ENCODE data around the gene NDEL1.

NDEL1 gene

DNA sequence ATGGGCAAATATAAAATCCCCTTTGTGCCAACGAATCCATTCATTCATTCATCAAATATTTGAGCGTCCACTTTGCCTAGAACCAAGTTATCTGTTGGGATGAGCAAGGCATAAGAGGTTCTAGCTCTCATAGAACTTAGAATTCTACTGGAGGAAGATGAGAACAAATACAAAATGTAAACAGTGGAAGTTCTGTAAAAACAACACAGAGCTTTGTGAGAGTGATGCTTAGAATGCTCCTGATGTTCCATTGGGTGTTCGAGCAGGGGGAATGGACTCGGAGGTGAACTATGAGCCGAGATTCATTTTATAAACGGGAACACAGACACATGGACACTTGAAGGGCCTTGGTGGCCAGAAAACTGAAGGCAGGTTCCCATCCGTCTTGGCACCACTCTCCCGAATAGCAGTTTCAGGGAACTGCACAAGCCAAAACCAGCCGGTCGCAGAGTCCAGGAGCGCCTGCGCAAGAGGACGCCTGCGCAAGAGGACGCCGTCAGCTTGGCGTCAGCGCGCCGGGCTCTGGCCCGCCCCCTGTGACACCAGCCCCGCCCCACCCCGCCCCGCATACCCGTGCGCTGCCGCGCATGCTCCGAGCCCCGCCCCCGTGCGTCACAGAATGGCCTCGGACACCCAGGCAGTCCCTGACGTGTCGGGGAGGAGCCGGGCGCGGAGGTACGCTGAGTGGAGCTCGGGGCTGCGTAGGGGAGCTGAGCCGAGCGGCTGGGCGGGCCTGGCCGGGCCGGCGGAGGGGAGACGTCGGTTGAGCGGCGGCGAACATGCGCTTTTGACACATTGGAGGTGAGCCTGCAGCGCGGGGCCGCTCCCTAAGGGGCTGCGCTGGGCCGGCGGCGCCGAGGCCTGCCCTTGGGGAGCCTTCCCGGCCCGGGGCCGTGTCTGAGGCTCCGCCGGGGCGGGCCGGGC is at the start of gene NDEL1:
TSS of gene NDEL1 (plus strand) at position 640 of the 924 bp plus-strand sequence. CDS start 8,388 bp downstream, outside the sequence.
- peak; percentile 99 for ATAC-seq
- TF ChIP-seq ZNF565 (CRISPR knock-in tag; conservative IDR thresholded peaks at IDR 0.05; ENCODE audit: low read depth), result no peak
- no peak for TF ChIP-seq GLIS3 (CRISPR knock-in tag; IDR thresholded peaks at IDR 0.05)
- TF ChIP-seq SNAI2 (CRISPR knock-in tag; IDR thresholded peaks at IDR 0.05), result no peak
- TF ChIP-seq OSR1 (CRISPR knock-in tag; IDR thresholded peaks at IDR 0.05), result no peak
- TF ChIP-seq ISL1 (CRISPR knock-in tag; IDR thresholded peaks at IDR 0.05), result no peak
- TF ChIP-seq ZC3H10 (CRISPR knock-in tag; IDR thresholded peaks at IDR 0.05), result no peak
- TF ChIP-seq, protein P1, sequence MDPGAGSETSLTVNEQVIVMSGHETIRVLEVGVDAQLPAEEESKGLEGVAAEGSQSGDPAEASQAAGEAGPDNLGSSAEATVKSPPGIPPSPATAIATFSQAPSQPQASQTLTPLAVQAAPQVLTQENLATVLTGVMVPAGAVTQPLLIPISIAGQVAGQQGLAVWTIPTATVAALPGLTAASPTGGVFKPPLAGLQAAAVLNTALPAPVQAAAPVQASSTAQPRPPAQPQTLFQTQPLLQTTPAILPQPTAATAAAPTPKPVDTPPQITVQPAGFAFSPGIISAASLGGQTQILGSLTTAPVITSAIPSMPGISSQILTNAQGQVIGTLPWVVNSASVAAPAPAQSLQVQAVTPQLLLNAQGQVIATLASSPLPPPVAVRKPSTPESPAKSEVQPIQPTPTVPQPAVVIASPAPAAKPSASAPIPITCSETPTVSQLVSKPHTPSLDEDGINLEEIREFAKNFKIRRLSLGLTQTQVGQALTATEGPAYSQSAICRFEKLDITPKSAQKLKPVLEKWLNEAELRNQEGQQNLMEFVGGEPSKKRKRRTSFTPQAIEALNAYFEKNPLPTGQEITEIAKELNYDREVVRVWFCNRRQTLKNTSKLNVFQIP (CRISPR knock-in tag; IDR thresholded peaks at IDR 0.05; ENCODE audit: borderline replicate concordance, low read depth), result no peak
- no peak for TF ChIP-seq CSDC2 (CRISPR knock-in tag; IDR thresholded peaks at IDR 0.05)
- TF ChIP-seq, protein P2, sequence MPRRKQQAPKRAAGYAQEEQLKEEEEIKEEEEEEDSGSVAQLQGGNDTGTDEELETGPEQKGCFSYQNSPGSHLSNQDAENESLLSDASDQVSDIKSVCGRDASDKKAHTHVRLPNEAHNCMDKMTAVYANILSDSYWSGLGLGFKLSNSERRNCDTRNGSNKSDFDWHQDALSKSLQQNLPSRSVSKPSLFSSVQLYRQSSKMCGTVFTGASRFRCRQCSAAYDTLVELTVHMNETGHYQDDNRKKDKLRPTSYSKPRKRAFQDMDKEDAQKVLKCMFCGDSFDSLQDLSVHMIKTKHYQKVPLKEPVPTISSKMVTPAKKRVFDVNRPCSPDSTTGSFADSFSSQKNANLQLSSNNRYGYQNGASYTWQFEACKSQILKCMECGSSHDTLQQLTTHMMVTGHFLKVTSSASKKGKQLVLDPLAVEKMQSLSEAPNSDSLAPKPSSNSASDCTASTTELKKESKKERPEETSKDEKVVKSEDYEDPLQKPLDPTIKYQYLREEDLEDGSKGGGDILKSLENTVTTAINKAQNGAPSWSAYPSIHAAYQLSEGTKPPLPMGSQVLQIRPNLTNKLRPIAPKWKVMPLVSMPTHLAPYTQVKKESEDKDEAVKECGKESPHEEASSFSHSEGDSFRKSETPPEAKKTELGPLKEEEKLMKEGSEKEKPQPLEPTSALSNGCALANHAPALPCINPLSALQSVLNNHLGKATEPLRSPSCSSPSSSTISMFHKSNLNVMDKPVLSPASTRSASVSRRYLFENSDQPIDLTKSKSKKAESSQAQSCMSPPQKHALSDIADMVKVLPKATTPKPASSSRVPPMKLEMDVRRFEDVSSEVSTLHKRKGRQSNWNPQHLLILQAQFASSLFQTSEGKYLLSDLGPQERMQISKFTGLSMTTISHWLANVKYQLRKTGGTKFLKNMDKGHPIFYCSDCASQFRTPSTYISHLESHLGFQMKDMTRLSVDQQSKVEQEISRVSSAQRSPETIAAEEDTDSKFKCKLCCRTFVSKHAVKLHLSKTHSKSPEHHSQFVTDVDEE (CRISPR knock-in tag; IDR thresholded peaks at IDR 0.05), result no peak
- no peak for TF ChIP-seq PPARA (CRISPR knock-in tag; IDR thresholded peaks at IDR 0.05; ENCODE audit: borderline replicate concordance)
- TF ChIP-seq ARNTL (CRISPR knock-in tag; IDR thresholded peaks at IDR 0.05; ENCODE audit: borderline replicate concordance, low read depth), result no peak
- TF ChIP-seq ESRRG (CRISPR knock-in tag; IDR thresholded peaks at IDR 0.05), result no peak
- TF ChIP-seq CSRNP3 (CRISPR knock-in tag; IDR thresholded peaks at IDR 0.05), result no peak
- TF ChIP-seq ZFP30 (CRISPR knock-in tag; IDR thresholded peaks at IDR 0.05), result no peak
- TF ChIP-seq, protein P3, sequence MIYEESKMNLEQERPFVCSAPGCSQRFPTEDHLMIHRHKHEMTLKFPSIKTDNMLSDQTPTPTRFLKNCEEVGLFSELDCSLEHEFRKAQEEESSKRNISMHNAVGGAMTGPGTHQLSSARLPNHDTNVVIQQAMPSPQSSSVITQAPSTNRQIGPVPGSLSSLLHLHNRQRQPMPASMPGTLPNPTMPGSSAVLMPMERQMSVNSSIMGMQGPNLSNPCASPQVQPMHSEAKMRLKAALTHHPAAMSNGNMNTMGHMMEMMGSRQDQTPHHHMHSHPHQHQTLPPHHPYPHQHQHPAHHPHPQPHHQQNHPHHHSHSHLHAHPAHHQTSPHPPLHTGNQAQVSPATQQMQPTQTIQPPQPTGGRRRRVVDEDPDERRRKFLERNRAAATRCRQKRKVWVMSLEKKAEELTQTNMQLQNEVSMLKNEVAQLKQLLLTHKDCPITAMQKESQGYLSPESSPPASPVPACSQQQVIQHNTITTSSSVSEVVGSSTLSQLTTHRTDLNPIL (CRISPR knock-in tag; IDR thresholded peaks at IDR 0.05; ENCODE audit: low read depth), result no peak
- TF ChIP-seq, protein P4, sequence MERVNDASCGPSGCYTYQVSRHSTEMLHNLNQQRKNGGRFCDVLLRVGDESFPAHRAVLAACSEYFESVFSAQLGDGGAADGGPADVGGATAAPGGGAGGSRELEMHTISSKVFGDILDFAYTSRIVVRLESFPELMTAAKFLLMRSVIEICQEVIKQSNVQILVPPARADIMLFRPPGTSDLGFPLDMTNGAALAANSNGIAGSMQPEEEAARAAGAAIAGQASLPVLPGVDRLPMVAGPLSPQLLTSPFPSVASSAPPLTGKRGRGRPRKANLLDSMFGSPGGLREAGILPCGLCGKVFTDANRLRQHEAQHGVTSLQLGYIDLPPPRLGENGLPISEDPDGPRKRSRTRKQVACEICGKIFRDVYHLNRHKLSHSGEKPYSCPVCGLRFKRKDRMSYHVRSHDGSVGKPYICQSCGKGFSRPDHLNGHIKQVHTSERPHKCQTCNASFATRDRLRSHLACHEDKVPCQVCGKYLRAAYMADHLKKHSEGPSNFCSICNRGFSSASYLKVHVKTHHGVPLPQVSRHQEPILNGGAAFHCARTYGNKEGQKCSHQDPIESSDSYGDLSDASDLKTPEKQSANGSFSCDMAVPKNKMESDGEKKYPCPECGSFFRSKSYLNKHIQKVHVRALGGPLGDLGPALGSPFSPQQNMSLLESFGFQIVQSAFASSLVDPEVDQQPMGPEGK (CRISPR knock-in tag; IDR thresholded peaks at IDR 0.05; ENCODE audit: borderline replicate concordance), result no peak
- TF ChIP-seq ZNF8 (CRISPR knock-in tag; IDR thresholded peaks at IDR 0.05), result no peak

GRCh38 chr17:8386841-8387240 is 48.8 kb upstream of the NDEL1 start:
- ATAC-seq, result no peak
- TF ChIP-seq ZFP3 (CRISPR knock-in tag; IDR thresholded peaks at IDR 0.05), result no peak
- TF ChIP-seq CSDC2 (CRISPR knock-in tag; IDR thresholded peaks at IDR 0.05), result no peak
- TF ChIP-seq, protein P1 (CRISPR knock-in tag; IDR thresholded peaks at IDR 0.05; ENCODE audit: borderline replicate concordance, low read depth), result no peak
- no peak for TF ChIP-seq ARNTL (CRISPR knock-in tag; IDR thresholded peaks at IDR 0.05; ENCODE audit: borderline replicate concordance, low read depth)
- TF ChIP-seq ZNF565 (CRISPR knock-in tag; conservative IDR thresholded peaks at IDR 0.05; ENCODE audit: low read depth), result no peak
- no peak for TF ChIP-seq CSRNP3 (CRISPR knock-in tag; IDR thresholded peaks at IDR 0.05)
- TF ChIP-seq ZFP30 (CRISPR knock-in tag; IDR thresholded peaks at IDR 0.05), result no peak
- TF ChIP-seq TCF4 (CRISPR knock-in tag; IDR thresholded peaks at IDR 0.05; ENCODE audit: borderline replicate concordance), result no peak
- TF ChIP-seq, protein P3 (CRISPR knock-in tag; IDR thresholded peaks at IDR 0.05; ENCODE audit: low read depth), result no peak
- TF ChIP-seq OSR1 (CRISPR knock-in tag; IDR thresholded peaks at IDR 0.05), result no peak
- TF ChIP-seq GLIS3 (CRISPR knock-in tag; IDR thresholded peaks at IDR 0.05), result no peak
- TF ChIP-seq ISL1 (CRISPR knock-in tag; IDR thresholded peaks at IDR 0.05), result no peak
- TF ChIP-seq ZNF70 (CRISPR knock-in tag; IDR thresholded peaks at IDR 0.05), result no peak
- TF ChIP-seq ZNF8 (CRISPR knock-in tag; IDR thresholded peaks at IDR 0.05), result no peak
- no peak for TF ChIP-seq BACH2 (CRISPR knock-in tag; IDR thresholded peaks at IDR 0.05; ENCODE audit: borderline replicate concordance)

All from SK-N-SH treated with all-trans-retinoic acid at 6 μM for 48 hours (cell line).